B cell (primary cell): Measurements from ENCODE around the gene DNAJC3. TPM values are rescaled to one million over a fixed set of nuclear protein-coding genes. Genes with fewer than 3 reads are reported as not detected.

Experiments
- ATAC-seq: fragments of 200-7000 bp; cut with Tn5 transposase; one replicate; pipeline ENCODE4 v1.10.0; 2021; ENCODE audit warnings: low read depth, mild to moderate bottlenecking, moderate number of reproducible peaks, moderate library complexity
- CTCF ChIA-PET: fragments of 350-600 bp; sonication (Branson Sonifier 250); formaldehyde crosslinking; loops from one replicate; lab custom pipeline; 2021; ENCODE audit warnings: antibody characterized with exemption, inconsistent platforms; lab: Charles Lee
- POLR2A ChIA-PET: fragments of 350-600 bp; sonication (Branson Sonifier 250); formaldehyde crosslinking; loops from one replicate; lab custom pipeline; 2021; ENCODE audit warnings: antibody characterized with exemption; lab: Charles Lee
- DNase-seq: peaks from one replicate; pipeline ENCODE4 v3.0.0; 2013
- H2AFZ ChIP-seq: 2 replicates; pipeline ENCODE4 v1.6.1; 2012; ENCODE audit warnings: mild to moderate bottlenecking, low read depth, low read length; ENCODE audit not compliant: insufficient read depth, poor library complexity, severe bottlenecking
- H3K27ac ChIP-seq, 2 donors: 1 replicate in 1 of 2; 2 replicates in 1 of 2; pipeline ENCODE4 v1.5.1; 2012 to 2013; ENCODE audit warnings: low read length in 2 of 2, mild to moderate bottlenecking in 2 of 2, moderate library complexity in 1 of 2
- H3K27me3 ChIP-seq, 4 experiments: fragments of 200-600 bp in 1 of 4; sonication (generic) in 1 of 4; replicated peaks in 1 of 4; 1 replicate in 2 of 4; 2 replicates in 2 of 4; pipeline versions ENCODE4 v1.6.1 to v1.7.0; 2013 to 2016; ENCODE audit warnings: low read length in 3 of 4, mild to moderate bottlenecking in 2 of 4, mixed read lengths in 1 of 4, moderate library complexity in 1 of 4; ENCODE audit not compliant: insufficient read depth in 4 of 4, control insufficient read depth in 3 of 4; ENCODE audit errors: control extremely low read depth in 1 of 4
- H3K36me3 ChIP-seq, 2 experiments: replicated peaks in 1 of 2; 1 replicate in 1 of 2; 2 replicates in 1 of 2; pipeline versions ENCODE4 v1.6.1 to v1.7.1; 2013; ENCODE audit warnings: low read length in 1 of 2; ENCODE audit not compliant: insufficient read depth in 2 of 2, control insufficient read depth in 1 of 2; ENCODE audit errors: control extremely low read depth in 1 of 2, extremely low read depth in 1 of 2
- H3K4me1 ChIP-seq, 2 donors: fragments of 200-600 bp in 1 of 2; sonication (generic) in 1 of 2; 1 replicate in 1 of 2; 2 replicates in 1 of 2; pipeline versions ENCODE4 v1.5.1 to v1.6.1; 2013 to 2017; ENCODE audit warnings: low read length in 2 of 2; ENCODE audit not compliant: control insufficient read depth in 2 of 2, insufficient read depth in 2 of 2
- H3K4me2 ChIP-seq: replicated peaks from 2 replicates; pipeline ENCODE3; 2012; ENCODE audit warnings: mild to moderate bottlenecking, low read depth, low read length; ENCODE audit not compliant: poor library complexity, severe bottlenecking
- H3K4me3 ChIP-seq, 5 experiments: fragments of 200-600 bp in 1 of 5; sonication (generic) in 1 of 5; 1 replicate in 3 of 5; 2 replicates in 2 of 5; pipeline versions ENCODE4 v1.5.1 to v1.7.0; 2011 to 2016; ENCODE audit warnings: low read length in 4 of 5, mild to moderate bottlenecking in 4 of 5, low read depth in 2 of 5, control low read depth in 1 of 5, moderate library complexity in 1 of 5; ENCODE audit not compliant: insufficient read depth in 1 of 5; ENCODE audit errors: control extremely low read depth in 1 of 5, extremely low read depth in 1 of 5
- H3K79me2 ChIP-seq: fragments of 200-600 bp; sonication (generic); one replicate; pipeline ENCODE4 v1.6.0; 2016; ENCODE audit warnings: low read length; ENCODE audit not compliant: control insufficient read depth, insufficient read depth
- H3K9ac ChIP-seq: fragments of 200-600 bp; sonication (generic); 2 replicates; pipeline ENCODE4 v1.6.1; 2017; ENCODE audit warnings: mild to moderate bottlenecking, low read length, moderate library complexity
- H3K9me3 ChIP-seq, 3 donors: one replicate each; pipeline versions ENCODE4 v1.6.1 to v1.7.1; 2013; ENCODE audit warnings: low read length in 2 of 3; ENCODE audit not compliant: control insufficient read depth in 2 of 3, insufficient read depth in 1 of 3; ENCODE audit errors: control extremely low read depth in 1 of 3
- H4K20me1 ChIP-seq: 2 replicates; pipeline ENCODE4 v1.6.0; 2012; ENCODE audit warnings: mild to moderate bottlenecking, low read length; ENCODE audit not compliant: insufficient read depth, control insufficient read depth, poor library complexity, severe bottlenecking
- H3K27ac Mint-ChIP-seq: one replicate; pipeline ENCODE4 v1.8.0; 2021; ENCODE audit warnings: mixed read lengths
- H3K27me3 Mint-ChIP-seq: one replicate; pipeline ENCODE4 v1.8.0; 2021; ENCODE audit warnings: mixed read lengths
- H3K4me1 Mint-ChIP-seq: one replicate; pipeline ENCODE4 v1.8.0; 2021; ENCODE audit warnings: mixed read lengths
- H3K4me3 Mint-ChIP-seq: one replicate; pipeline ENCODE4 v1.8.0; 2021; ENCODE audit warnings: mixed read lengths
- H3K9me3 Mint-ChIP-seq: one replicate; pipeline ENCODE4 v1.8.0; 2022; ENCODE audit warnings: mixed read lengths; ENCODE audit not compliant: insufficient read depth
- EZH2 ChIP-seq: IDR thresholded peaks from 2 replicates; pipeline ENCODE4 v1.6.1; 2012; ENCODE audit warnings: borderline replicate concordance, low read depth, mild to moderate bottlenecking, moderate library complexity, low read length; ENCODE audit not compliant: insufficient read depth, poor library complexity, severe bottlenecking
- WGBS: methylation state at CpG from one replicate; pipeline ENCODE4 v1.1.5; 2013; ENCODE audit warnings: missing lambda C conversion rate; ENCODE audit not compliant: insufficient coverage; 5-methylcytosine and 5-hydroxymethylcytosine counted together
- intact Hi-C: fragments of 100-400 bp; cut with micrococcal nuclease; formaldehyde crosslinking; loops from one replicate; pipeline ENCODE4 v1.10.0; 2022
- polyA plus RNA-seq: library from polyadenylated mRNA; depleted of rRNA; stranded (reverse); fragments of >200 nt; gene quantifications from 2 replicates; pipeline ENCODE4 v1.2.3, GENCODE V29; 2012
- total RNA-seq, 2 donors: library from RNA; stranded (reverse); fragments of 120-200 nt in 1 of 2; gene quantifications; 1 replicate in 1 of 2; 2 replicates in 1 of 2; pipeline versions ENCODE4 v1.2.3 to v1.2.4, GENCODE V29; 2013 to 2022
- TF ChIP-seq, protein P1 (sequence below): fragments of 200-600 bp; IDR thresholded peaks from one replicate; pipeline ENCODE4 v1.8.0; 2022; ENCODE audit warnings: antibody characterized with exemption, mild to moderate bottlenecking

Gene DNAJC3
- total and polyA plus RNA-seq, 2 donors (not counting 1 experiment from before 2014, with no cell fraction given), result 2.8 to 12.1 TPM

DNA sequence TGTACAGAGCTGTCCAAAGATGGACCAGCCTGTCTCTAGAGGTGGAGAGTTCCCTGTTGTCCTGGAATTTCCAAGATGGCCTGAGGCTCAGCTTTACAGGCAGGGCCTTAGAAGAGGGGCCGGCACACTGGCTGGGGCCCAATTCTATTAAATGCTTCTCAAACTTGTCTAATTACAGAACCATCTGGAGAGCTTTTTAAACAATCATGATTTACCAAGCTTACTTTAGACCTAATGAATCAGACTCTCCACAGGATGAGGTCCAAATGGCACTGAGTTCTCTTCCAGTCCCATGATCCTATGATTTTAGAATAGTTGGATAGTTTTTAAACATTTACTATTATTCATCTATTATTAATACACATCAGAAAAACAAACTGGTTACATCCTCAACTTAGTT lies 123.5 kb downstream of the DNAJC3 start:
- no peaks in the 10 kb centered on the region for H3K27me3 ChIP-seq
- CTCF ChIA-PET, result no interaction called here

DNA sequence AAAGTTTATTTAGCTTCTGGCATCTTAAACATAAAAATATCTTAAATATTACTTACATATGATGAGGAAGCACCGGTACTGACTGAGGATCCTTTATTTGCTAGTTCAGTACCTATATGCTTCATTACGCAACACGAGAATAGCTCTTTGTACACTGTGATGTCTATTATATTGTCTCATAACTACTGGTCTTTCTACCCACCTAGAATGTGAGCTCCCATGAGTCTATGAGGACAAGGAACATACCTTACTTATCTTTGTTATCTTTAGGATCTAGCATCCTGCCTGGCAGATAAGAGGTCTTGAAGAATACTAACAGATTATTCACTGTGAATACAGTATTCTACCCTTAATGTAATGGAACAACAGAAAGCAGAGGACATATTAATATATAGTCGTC lies 124.9 kb downstream of the DNAJC3 start:
- H3K9me3 ChIP-seq, result peaks cover 0 to 4% (median 4%) of the 10 kb centered on the region in 3 donors
- H3K27ac Mint-ChIP-seq, result no peak overlapping the region
- H4K20me1 ChIP-seq, result no peaks in the 10 kb centered on the region
- H3K27ac ChIP-seq, result no peak overlapping the region
- no CpG with 5 or more reads among the region's 4 CpGs for WGBS
- H2AFZ ChIP-seq, result no peak overlapping the region
- H3K9ac ChIP-seq, result no peak overlapping the region
- no peaks in the 10 kb centered on the region for H3K36me3 ChIP-seq
- ChIA-PET POLR2A (no interaction called here), CTCF (no interaction called here)
- H3K4me1 ChIP-seq, result no peaks in the 10 kb centered on the region
- DNase-seq, result no peak
- H3K4me2 ChIP-seq, result no peak overlapping the region
- H3K27me3 ChIP-seq, result no peaks in the 10 kb centered on the region
- H3K4me3 ChIP-seq, result no peak overlapping the region
- no peaks in the 10 kb centered on the region for H3K4me1 Mint-ChIP-seq
- intact Hi-C loops, result no loop called here
- TF ChIP-seq, protein P1, sequence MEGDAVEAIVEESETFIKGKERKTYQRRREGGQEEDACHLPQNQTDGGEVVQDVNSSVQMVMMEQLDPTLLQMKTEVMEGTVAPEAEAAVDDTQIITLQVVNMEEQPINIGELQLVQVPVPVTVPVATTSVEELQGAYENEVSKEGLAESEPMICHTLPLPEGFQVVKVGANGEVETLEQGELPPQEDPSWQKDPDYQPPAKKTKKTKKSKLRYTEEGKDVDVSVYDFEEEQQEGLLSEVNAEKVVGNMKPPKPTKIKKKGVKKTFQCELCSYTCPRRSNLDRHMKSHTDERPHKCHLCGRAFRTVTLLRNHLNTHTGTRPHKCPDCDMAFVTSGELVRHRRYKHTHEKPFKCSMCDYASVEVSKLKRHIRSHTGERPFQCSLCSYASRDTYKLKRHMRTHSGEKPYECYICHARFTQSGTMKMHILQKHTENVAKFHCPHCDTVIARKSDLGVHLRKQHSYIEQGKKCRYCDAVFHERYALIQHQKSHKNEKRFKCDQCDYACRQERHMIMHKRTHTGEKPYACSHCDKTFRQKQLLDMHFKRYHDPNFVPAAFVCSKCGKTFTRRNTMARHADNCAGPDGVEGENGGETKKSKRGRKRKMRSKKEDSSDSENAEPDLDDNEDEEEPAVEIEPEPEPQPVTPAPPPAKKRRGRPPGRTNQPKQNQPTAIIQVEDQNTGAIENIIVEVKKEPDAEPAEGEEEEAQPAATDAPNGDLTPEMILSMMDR, result no peak
- no peak for TF ChIP-seq EZH2
- H3K4me3 Mint-ChIP-seq, result no peak overlapping the region
- no peaks in the 10 kb centered on the region for H3K79me2 ChIP-seq
- no peaks in the 10 kb centered on the region for H3K9me3 Mint-ChIP-seq
- H3K27me3 Mint-ChIP-seq, result no peaks in the 10 kb centered on the region
- no peak for ATAC-seq

More for the DNA sequence above, 123.5 kb downstream of the DNAJC3 start:
- TF ChIP-seq EZH2, result no peak
- TF ChIP-seq, protein P1, result no peak
- 86% methylated on average over 1 of the region's 1 CpG for WGBS
- H4K20me1 ChIP-seq, result no peaks in the 10 kb centered on the region
- DNase-seq, result no peak
- H3K4me3 Mint-ChIP-seq, result no peak overlapping the region
- H3K27ac Mint-ChIP-seq, result no peak overlapping the region
- H3K4me3 ChIP-seq, result no peak overlapping the region
- no peak overlapping the region for H3K4me2 ChIP-seq
- no peaks in the 10 kb centered on the region for H3K36me3 ChIP-seq
- ATAC-seq, result no peak
- POLR2A ChIA-PET, result no interaction called here
- no peak overlapping the region for H2AFZ ChIP-seq
- no peak overlapping the region for H3K9ac ChIP-seq
- H3K9me3 ChIP-seq, result peaks cover 0 to 4% (median 0%) of the 10 kb centered on the region in 3 donors
- H3K9me3 Mint-ChIP-seq, result no peaks in the 10 kb centered on the region
- no peaks in the 10 kb centered on the region for H3K79me2 ChIP-seq
- H3K27ac ChIP-seq, result no peak overlapping the region
- intact Hi-C loops, result no loop called here
- H3K4me1 ChIP-seq, result no peaks in the 10 kb centered on the region
- no peaks in the 10 kb centered on the region for H3K4me1 Mint-ChIP-seq
- H3K27me3 Mint-ChIP-seq, result no peaks in the 10 kb centered on the region
